ENCODE measurements around the gene OSBP. TPM values are rescaled to one million over a fixed set of nuclear protein-coding genes. Genes with fewer than 3 reads are reported as not detected.

OSBP gene
- total RNA-seq, 1 experiment from 2014 or later, result 43.8 TPM

DNA sequence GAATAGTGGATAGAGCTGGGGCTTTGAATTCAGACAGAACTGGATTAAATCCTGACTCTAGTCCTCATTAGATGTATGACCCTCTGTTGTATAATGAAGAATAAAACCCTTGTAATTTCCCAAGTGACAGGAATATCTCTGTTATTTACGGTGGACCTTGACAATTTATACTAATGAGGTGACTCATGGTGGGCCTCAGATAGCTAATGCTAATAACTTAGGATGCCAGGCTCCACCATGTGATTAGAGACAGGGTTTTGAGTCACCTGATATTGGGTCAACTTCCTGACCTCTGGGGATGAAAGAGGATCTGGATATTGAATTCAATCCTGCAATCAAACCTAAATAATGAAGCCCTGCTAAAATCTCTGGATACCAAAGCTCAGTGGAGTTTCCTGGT, 33.6 kb downstream of the OSBP start:
- BruUV-seq (replicated peaks), result no TSS peak
- H3K9me2 ChIP-seq (ENCODE audit: insufficient read depth), result no peaks in the 10 kb centered on the region
- no peak overlapping the region for H3K9ac ChIP-seq (ENCODE audit: low read length)
- ChIA-PET POLR2A (no interaction called here), RAD21 (ENCODE audit: low non-redundant PET in 1 of 2, low total read pairs in 2 of 2, uncharacterized antibody in 2 of 2, unreplicated experiment in 2 of 2) (no interaction called here), CTCF (no interaction called here)
- intact Hi-C loops (cut with micrococcal nuclease), result no loop called here
- no peak overlapping the region for H2AFZ ChIP-seq (ENCODE audit: low read depth, low read length, poor library complexity, severe bottlenecking)
- no peak for ATAC-seq
- H3K79me2 ChIP-seq (ENCODE audit: insufficient read depth, low read length), result peaks cover 3% of the 10 kb centered on the region; the same call in 1 of the 2 replicates
- no peak overlapping the region for H3K4me2 ChIP-seq (ENCODE audit: low read length)
- 0 out of 4 replicates have a peak, but pooled peaks cover 0 to 6% of the 10 kb centered on the region in 2 experiments for H3K9me3 ChIP-seq (ENCODE audit: control insufficient read depth in 1 of 2, insufficient read depth in 1 of 2, low read depth in 1 of 2, low read length in 2 of 2)
- H3K4me1 ChIP-seq (ENCODE audit: control insufficient read depth in 1 of 2, insufficient read depth in 2 of 2, low read length in 2 of 2), result no peaks in the 10 kb centered on the region
- peaks cover 31 to 34% of the 10 kb centered on the region in 2 experiments for H3K36me3 ChIP-seq (ENCODE audit: control insufficient read depth in 1 of 2, insufficient read depth in 2 of 2, low read length in 2 of 2)
- no peak for TF ChIP-seq JUND (IDR thresholded peaks at IDR 0.05)
- no peak for TF ChIP-seq CEBPB (IDR thresholded peaks at IDR 0.05; ENCODE audit: low read depth)
- no peak for TF ChIP-seq ELF1 (IDR thresholded peaks at IDR 0.05; ENCODE audit: borderline replicate concordance, low read depth)
- TF ChIP-seq ZBTB33 (IDR thresholded peaks at IDR 0.05; ENCODE audit: extremely low read depth, insufficient replicate concordance, low read length), result no peak
- TF ChIP-seq SIN3A (IDR thresholded peaks at IDR 0.05; ENCODE audit: low read depth), result no peak
- no peak for TF ChIP-seq EGR1 (IDR thresholded peaks at IDR 0.05; ENCODE audit: low read depth)
- no peaks in the 10 kb centered on the region for H3K27me3 ChIP-seq (ENCODE audit: insufficient read depth, low read length)
- H4K20me1 ChIP-seq (ENCODE audit: insufficient read depth), result no peaks in the 10 kb centered on the region
- no peak for DNase-seq (ENCODE audit: low read depth, low spot score)
- H3K4me3 ChIP-seq (replicated peaks in 1 of 2; ENCODE audit: low read depth in 1 of 2, low read length in 2 of 2), result no peak overlapping the region
- no peak overlapping the region for H3K27ac ChIP-seq (ENCODE audit: low read depth, low read length)

DNA sequence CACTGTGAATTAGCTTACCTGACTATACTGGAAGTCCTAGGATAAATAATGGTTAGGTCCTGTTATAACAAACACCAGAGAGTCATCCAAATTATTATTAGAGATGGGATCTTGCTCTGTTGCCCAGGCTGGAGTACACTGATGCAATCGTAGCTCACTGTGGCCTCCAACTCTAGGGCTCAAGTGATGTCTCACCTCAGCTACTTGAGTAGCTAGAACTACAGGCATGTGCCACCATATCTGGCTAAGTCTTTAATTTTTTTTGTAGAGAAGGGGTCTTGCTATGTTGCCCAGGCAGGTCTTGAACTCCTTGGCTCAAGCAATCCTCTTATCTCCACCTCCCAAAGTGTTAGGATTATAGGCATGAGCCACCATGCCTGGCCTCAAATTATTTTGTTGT, 37.2 kb downstream of the OSBP start:
- Histone ChIP-seq H3K79me2 (ENCODE audit: insufficient read depth, low read length) (peaks cover 2% of the 10 kb centered on the region; the same call in 1 of the 2 replicates), H3K9me3 (ENCODE audit: control insufficient read depth in 1 of 2, insufficient read depth in 1 of 2, low read depth in 1 of 2, low read length in 2 of 2) (no peaks in the 10 kb centered on the region), H4K20me1 (ENCODE audit: insufficient read depth) (no peaks in the 10 kb centered on the region), H3K4me2 (ENCODE audit: low read length) (no peak overlapping the region), H3K9ac (ENCODE audit: low read length) (no peak overlapping the region), H3K36me3 (ENCODE audit: control insufficient read depth in 1 of 2, insufficient read depth in 2 of 2, low read length in 2 of 2) (peaks cover 25 to 41% of the 10 kb centered on the region in 2 experiments), H3K27me3 (ENCODE audit: insufficient read depth, low read length) (no peaks in the 10 kb centered on the region), H3K4me1 (ENCODE audit: control insufficient read depth in 1 of 2, insufficient read depth in 2 of 2, low read length in 2 of 2) (peaks cover 0 to 7% of the 10 kb centered on the region in 2 experiments; a peak in 3 of 4 replicates), H2AFZ (ENCODE audit: low read depth, low read length, poor library complexity, severe bottlenecking) (no peak overlapping the region), H3K4me3 (replicated peaks in 1 of 2; ENCODE audit: low read depth in 1 of 2, low read length in 2 of 2) (no peak overlapping the region), H3K27ac (ENCODE audit: low read depth, low read length) (no peak overlapping the region), H3K9me2 (ENCODE audit: insufficient read depth) (no peaks in the 10 kb centered on the region)
- TF ChIP-seq SIN3A (IDR thresholded peaks at IDR 0.05; ENCODE audit: low read depth) (no peak), CBX3 (IDR thresholded peaks at IDR 0.05; ENCODE audit: low read depth) (no peak), SRF (IDR thresholded peaks at IDR 0.05; ENCODE audit: low read depth) (no peak)
- intact Hi-C loops (cut with micrococcal nuclease), result no loop called here
- no TSS peak for BruUV-seq (replicated peaks)
- ChIA-PET RAD21 (ENCODE audit: low non-redundant PET in 1 of 2, low total read pairs in 2 of 2, uncharacterized antibody in 2 of 2, unreplicated experiment in 2 of 2) (no interaction called here), POLR2A (no interaction called here), CTCF (no interaction called here)
- DNase-seq (ENCODE audit: low read depth, low spot score) (no peak), ATAC-seq (no peak)
